ENCODE data around the gene GATD1.
"Not testable (repeated sequence)": the region's sequence is repeated elsewhere in the genome, so short reads cannot be mapped to it uniquely, and the experiment has no call there.

DNA sequence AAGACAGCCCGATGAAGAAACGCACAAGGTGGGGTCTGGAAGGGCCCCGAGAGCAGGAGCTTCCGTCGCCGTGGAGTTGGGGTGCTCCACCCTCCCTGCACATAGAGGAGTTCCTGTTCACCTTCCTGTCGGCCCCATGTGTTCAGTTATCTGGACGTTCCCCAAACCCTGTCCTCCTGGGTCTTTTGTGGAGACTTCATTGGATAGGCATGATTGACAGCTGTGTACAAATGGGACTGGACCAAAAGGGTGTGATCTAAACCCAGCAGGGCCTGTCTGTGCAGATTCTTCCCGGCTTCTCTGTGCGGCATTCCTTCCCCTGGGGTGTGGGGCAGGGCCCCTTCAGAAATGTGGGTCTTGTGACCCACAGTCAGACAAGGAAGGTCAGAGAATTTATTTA is 39.4 kb downstream of the GATD1 start:
- TF ChIP-seq, protein P1, sequence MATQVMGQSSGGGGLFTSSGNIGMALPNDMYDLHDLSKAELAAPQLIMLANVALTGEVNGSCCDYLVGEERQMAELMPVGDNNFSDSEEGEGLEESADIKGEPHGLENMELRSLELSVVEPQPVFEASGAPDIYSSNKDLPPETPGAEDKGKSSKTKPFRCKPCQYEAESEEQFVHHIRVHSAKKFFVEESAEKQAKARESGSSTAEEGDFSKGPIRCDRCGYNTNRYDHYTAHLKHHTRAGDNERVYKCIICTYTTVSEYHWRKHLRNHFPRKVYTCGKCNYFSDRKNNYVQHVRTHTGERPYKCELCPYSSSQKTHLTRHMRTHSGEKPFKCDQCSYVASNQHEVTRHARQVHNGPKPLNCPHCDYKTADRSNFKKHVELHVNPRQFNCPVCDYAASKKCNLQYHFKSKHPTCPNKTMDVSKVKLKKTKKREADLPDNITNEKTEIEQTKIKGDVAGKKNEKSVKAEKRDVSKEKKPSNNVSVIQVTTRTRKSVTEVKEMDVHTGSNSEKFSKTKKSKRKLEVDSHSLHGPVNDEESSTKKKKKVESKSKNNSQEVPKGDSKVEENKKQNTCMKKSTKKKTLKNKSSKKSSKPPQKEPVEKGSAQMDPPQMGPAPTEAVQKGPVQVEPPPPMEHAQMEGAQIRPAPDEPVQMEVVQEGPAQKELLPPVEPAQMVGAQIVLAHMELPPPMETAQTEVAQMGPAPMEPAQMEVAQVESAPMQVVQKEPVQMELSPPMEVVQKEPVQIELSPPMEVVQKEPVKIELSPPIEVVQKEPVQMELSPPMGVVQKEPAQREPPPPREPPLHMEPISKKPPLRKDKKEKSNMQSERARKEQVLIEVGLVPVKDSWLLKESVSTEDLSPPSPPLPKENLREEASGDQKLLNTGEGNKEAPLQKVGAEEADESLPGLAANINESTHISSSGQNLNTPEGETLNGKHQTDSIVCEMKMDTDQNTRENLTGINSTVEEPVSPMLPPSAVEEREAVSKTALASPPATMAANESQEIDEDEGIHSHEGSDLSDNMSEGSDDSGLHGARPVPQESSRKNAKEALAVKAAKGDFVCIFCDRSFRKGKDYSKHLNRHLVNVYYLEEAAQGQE (IDR thresholded peaks at IDR 0.05; ENCODE audit: low read depth): not testable (repeated sequence)
- not testable (repeated sequence) for TF ChIP-seq TCF12 (IDR thresholded peaks at IDR 0.05; ENCODE audit: low read depth); EP300 (IDR thresholded peaks at IDR 0.05; ENCODE audit: borderline replicate concordance); CREB1 (IDR thresholded peaks at IDR 0.05; ENCODE audit: low read depth); RAD21 (IDR thresholded peaks at IDR 0.05; ENCODE audit: low read depth); CEBPB (IDR thresholded peaks at IDR 0.05); ZBTB7A (IDR thresholded peaks at IDR 0.05; ENCODE audit: low read depth); NFIC (IDR thresholded peaks at IDR 0.05)
- TF ChIP-seq, protein P2, sequence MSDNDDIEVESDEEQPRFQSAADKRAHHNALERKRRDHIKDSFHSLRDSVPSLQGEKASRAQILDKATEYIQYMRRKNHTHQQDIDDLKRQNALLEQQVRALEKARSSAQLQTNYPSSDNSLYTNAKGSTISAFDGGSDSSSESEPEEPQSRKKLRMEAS (IDR thresholded peaks at IDR 0.05): not testable (repeated sequence)
- TF ChIP-seq, protein P3, sequence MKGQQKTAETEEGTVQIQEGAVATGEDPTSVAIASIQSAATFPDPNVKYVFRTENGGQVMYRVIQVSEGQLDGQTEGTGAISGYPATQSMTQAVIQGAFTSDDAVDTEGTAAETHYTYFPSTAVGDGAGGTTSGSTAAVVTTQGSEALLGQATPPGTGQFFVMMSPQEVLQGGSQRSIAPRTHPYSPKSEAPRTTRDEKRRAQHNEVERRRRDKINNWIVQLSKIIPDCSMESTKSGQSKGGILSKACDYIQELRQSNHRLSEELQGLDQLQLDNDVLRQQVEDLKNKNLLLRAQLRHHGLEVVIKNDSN (IDR thresholded peaks at IDR 0.05): not testable (repeated sequence)
